GM13976 (cell line): Measurements from ENCODE around the gene NAT10.

ENCODE experiments used
- DNase-seq: peaks from one replicate; pipeline ENCODE4 v3.0.0; 2012; ENCODE audit warnings: low spot score
- in situ Hi-C: fragments of 300-500 bp; cut with MboI; formaldehyde crosslinking; loops from one replicate; pipeline ENCODE4 v1.12.0; 2022; ENCODE audit warnings: low sequenced_read_pairs, mixed read lengths, inconsistent platforms; ENCODE audit not compliant: unreplicated experiment
- TF ChIP-seq, protein P1 (sequence below): IDR thresholded peaks from 2 replicates; pipeline ENCODE4 v1.5.1; 2012; ENCODE audit warnings: borderline replicate concordance, mild to moderate bottlenecking; ENCODE audit not compliant: insufficient read depth; ENCODE audit errors: extremely low read depth, missing control alignments, control extremely low read depth

NAT10 gene

DNA sequence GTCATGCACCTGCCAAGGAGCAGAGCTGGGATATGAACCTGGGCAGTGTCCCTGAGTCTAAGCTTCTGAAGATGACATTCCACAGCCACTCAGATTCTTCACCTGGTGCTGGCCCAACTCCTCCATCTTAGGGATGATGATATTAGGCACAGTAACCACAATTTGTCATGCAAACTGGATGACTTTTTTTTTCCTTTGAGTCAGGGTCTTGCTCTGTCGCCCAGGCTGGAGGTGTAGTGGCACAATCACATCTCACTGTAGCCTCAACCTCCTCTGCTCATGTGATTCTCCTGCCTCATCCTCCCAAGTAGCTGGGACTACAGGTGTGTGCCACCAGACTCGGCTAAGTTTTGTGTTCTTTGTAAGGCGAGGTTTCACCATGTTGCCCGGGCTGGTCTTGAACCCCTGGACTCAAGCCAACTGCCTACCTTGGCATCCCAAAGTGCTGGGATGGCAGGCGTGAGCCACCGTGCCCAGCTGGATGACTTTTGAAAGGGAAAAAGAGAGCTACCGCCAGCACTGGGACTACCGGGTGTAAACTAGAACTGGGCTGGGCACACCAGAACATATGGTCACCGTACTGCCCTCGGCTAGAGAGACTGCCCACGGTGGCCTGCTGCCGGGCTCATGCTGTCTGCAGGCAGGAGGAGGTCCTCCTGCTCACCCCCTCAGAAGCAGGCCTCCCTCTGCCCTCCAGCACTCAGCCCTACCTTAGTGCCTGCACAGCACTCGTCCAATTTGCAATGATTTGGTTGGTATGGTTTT lies 77.7 kb downstream of the NAT10 start:
- TF ChIP-seq, protein P1, sequence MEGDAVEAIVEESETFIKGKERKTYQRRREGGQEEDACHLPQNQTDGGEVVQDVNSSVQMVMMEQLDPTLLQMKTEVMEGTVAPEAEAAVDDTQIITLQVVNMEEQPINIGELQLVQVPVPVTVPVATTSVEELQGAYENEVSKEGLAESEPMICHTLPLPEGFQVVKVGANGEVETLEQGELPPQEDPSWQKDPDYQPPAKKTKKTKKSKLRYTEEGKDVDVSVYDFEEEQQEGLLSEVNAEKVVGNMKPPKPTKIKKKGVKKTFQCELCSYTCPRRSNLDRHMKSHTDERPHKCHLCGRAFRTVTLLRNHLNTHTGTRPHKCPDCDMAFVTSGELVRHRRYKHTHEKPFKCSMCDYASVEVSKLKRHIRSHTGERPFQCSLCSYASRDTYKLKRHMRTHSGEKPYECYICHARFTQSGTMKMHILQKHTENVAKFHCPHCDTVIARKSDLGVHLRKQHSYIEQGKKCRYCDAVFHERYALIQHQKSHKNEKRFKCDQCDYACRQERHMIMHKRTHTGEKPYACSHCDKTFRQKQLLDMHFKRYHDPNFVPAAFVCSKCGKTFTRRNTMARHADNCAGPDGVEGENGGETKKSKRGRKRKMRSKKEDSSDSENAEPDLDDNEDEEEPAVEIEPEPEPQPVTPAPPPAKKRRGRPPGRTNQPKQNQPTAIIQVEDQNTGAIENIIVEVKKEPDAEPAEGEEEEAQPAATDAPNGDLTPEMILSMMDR = no peak
- in situ Hi-C loops = loop anchor here (10.0 kb wide), 1 partner anchor 172 kb away; the partner anchor contains the start of gene ABTB2
- DNase-seq = no peak

DNA sequence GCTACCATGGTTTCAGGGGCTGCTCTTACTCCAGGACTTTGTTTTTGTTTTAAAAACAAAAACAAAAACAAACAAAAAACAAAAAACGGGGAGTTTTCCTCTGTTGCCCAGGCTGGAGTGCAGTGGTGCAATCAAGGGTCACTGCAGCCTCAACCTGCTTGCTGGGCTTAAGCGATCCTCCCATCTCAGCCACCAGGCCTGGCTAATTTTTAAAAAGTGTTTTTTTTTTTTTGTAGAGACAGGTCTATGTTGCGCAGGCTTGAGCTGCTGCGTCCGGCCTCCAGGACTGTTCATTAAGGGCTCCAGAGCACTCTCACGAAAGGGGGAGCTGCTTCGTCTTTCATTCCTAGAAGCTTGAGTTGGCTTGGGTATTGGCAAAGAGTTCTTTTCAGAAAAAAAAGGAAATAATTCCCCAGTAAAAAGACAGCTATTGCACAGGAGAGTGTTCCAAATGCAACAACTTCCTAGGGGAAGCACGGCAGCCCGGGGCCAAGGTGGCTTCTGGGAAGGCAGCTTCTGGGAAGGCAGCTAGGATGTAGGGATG lies 78.5 kb downstream of the NAT10 start:
- DNase-seq = no peak
- in situ Hi-C loops = loop anchor here (10.0 kb wide), 1 partner anchor 171 kb away; the partner anchor contains the start of gene ABTB2
- TF ChIP-seq, protein P1 = no peak

DNA sequence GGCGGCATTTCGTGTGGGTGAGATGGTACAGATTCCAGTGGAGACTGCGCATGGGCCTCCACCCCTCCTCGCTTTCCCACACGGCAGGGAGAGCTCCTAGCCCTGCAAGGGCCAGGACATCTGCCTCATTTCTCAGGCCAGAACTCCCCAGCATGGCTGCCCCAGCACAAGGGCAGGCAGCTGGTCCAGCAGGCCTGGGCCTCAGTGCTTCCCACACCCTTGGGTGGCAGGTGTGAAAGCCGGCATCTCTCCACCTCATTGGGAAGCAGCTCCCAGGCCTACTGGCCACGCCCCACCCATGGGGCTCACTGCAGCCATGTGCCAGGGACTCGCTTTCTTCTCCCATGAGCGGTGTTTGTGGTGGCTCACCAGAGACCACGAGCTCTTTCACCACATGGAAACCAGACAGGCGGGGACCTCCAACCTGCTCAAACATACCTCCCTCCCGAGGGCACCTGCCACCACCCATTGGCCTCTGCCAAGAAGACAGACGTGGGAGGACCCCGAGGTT lies 79.1 kb downstream of the NAT10 start:
- no peak for DNase-seq
- in situ Hi-C loops = loop anchor here (10.0 kb wide), 1 partner anchor 170 kb away; the partner anchor contains the start of gene ABTB2
- TF ChIP-seq, protein P1 = no peak

DNA sequence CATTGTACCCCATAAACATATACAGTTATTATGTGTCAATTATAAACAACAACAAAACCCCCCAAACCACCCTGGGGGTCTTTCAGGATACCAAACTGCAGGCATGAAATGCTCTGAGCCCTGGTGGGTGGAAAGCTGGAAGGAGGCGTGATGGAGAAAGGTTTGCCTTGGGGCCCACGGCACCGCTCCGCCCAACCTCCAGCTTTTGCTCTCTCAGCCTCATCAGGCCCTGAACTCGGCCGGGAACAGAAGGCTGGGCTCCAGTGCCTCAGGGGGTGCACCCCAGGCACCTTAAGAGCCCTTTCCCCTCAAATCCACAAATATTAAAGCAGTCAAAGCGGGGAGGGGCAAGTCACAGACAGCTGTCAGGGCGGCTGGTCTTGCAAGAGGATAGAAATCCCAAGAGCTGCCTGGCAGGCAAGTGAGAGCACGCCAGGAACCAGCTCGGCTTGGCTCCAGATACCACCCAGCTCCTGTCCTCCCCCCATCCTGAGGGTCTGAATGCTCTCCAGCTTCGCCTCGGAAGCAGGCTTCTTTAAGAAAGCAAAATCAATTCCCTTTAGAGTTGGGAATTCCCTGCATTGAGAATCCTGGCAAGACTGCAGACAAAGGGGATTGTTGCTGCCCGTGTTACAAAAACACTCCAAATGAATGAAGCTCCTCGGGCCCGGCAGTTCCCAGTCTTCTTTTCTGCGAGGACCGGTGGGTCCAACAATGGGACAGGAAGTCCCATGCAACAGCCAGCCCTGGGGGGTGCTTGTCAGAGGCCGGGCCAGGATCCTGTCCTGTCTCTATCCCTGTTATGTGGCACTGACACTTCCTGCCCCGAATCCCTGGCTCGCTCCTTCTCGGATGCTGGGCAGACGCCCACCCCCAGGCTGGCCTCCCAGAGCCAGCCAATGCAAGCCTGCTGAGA lies 80.8 kb downstream of the NAT10 start:
- DNase-seq = no peak
- in situ Hi-C loops = loop anchor here (10.0 kb wide), 1 partner anchor 169 kb away; the partner anchor contains the start of gene ABTB2
- TF ChIP-seq, protein P1 = no peak

DNA sequence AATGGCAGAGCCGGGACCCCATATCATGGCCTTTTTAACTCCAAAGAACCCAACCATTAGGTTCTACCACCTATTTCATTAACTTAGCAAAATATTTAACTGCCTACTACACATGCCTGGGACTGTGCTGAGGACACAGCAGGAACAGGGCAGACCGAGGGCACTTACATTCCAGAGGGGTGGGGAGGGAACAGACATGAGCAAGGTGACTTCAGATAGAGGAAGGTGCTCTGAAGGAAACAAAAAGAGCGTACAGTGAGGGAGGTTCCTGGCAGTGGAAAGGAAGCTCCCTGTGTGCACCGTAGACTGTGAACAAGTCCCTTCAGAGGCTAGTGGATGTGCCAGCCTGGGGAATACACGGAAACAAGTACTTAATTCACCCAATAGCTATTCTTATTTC lies 82.8 kb downstream of the NAT10 start:
- no peak for DNase-seq
- in situ Hi-C loops = loop anchor here (10.0 kb wide), 1 partner anchor 167 kb away; the partner anchor contains the start of gene ABTB2
- TF ChIP-seq, protein P1 = no peak

DNA sequence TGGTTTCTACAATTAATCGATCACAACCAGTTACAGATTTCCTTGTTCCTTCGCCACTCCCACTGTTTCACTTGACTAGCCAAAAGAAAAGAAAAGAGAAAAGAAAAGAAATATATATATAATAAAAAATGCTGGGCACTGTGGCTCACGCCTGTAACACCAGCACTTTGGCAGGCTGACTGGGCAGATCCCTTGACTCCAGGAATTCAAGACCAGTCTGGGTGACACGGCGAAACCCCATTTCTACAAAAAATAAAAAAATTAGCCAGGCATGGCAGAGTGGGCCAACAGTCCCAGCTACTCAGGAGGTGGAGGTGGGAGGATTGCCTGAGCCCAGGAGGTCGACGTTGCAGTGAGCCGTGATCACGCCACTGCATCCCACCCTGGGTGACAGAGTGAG lies 83.8 kb downstream of the NAT10 start:
- no peak for DNase-seq
- TF ChIP-seq, protein P1 = no peak
- in situ Hi-C loops = loop anchor here (10.0 kb wide), 1 partner anchor 166 kb away; the partner anchor contains the start of gene ABTB2
